ENCODE data around the gene GPRIN3.

Gene GPRIN3

DNA sequence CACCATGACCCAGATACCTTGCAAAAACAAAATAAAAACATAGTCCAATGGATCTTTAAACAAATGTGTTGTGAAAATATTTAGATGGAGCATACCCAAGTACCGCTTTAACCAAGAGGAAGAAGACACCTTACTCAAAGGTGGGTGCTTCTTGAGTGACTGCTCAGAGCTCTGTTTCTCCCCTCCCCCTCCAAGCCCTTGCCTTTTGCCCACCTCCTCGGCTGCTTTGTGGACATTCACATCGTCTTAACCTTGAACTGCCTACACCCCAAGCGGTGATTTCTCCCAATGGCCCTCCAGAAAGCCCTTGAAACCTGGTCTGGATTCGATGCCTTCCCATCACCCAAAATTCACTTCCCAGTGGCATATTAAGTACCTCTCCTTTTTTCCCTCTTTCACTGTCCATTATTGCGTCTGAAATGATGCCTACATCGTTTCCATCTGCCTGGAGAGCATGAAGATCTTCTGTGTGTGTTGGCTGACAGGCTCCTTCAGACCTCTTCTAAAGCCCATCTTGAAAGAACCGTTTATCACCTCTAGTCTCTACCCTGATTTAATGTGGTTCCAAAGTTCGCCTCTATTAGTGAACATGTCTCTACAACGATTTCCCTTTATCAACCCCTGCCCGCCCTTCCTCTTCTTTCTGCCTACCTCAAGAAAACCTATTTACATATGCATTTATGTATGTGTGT, 968 bp downstream of the GPRIN3 start:
- Histone ChIP-seq H3K9me3 (ENCODE audit: low read length) (no peaks in the 10 kb centered on the region), H3K36me3 (ENCODE audit: insufficient read depth, low read length) (no peaks in the 10 kb centered on the region), H3K4me3 (ENCODE audit: low read length) (no peak overlapping the region), H3K4me1 (ENCODE audit: insufficient read depth, low read length) (peaks cover 4% of the 10 kb centered on the region), H3K27me3 (ENCODE audit: insufficient read depth, low read length) (peaks cover 33% of the 10 kb centered on the region), H2AFZ (ENCODE audit: low read depth, low read length) (no peak overlapping the region)

DNA sequence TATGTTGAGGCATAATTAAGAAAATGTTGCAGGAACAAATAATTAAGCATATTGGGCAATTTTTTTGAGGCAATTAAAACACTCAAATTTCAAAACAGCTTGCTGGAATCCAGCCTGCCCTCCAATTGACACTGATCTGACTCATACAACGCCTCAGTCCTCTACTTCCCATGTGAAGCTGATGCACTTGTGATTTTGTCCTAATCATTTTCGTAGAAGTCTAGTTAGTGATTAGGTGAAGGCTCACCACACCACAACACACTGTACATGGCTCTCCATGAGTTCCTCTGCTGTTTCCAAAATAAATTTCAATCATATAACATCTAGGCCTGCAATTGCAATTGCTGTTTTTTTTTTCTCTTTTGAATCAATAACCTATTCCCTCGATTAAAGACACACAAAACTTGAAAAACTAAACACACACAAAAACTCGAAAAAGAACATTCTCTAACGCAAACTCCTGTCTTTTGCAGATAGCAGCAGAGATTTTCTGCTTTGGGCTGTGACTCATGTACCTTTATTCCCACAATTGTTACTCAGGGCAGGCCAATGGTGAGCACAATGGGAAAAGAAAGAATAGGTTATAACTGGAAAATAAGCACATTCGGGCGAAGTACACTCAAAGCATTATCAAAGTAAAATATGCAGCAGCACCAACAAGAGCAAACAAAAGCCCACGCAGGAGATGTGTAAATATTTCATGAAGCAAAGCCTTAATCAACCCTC, 1.7 kb downstream of the GPRIN3 start:
- H3K4me3 ChIP-seq (ENCODE audit: low read length), result no peak overlapping the region

DNA sequence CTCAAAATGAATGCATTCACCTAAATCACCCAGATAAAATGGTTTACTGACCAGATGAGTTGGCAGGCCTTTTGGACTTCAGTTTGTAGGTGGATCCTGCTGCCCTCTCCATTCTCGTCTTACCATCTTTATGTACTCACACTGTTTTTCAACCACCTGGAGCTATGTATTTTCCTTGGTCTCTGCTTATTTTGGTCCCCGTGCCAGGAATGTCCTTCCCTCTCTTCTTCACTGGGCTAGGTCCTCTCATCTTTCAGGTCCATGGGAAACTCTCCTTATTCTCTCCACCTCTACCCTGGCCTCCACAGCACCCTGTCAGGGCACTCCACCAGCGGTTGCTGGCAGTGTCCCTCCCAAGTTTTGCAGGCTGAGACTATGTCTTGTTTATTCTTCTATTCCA, 2.6 kb downstream of the GPRIN3 start:
- no peak overlapping the region for H2AFZ ChIP-seq (ENCODE audit: low read depth, low read length)
- H3K27me3 ChIP-seq (ENCODE audit: insufficient read depth, low read length), result peaks cover 33% of the 10 kb centered on the region
- no peak overlapping the region for H3K4me3 ChIP-seq (ENCODE audit: low read length)
- H3K36me3 ChIP-seq (ENCODE audit: insufficient read depth, low read length), result no peaks in the 10 kb centered on the region
- H3K9me3 ChIP-seq (ENCODE audit: low read length), result no peaks in the 10 kb centered on the region
- peaks cover 4% of the 10 kb centered on the region for H3K4me1 ChIP-seq (ENCODE audit: insufficient read depth, low read length)

More for the DNA sequence above, 1.7 kb downstream of the GPRIN3 start:
- H3K9me3 ChIP-seq (ENCODE audit: low read length), result no peaks in the 10 kb centered on the region
- peaks cover 33% of the 10 kb centered on the region for H3K27me3 ChIP-seq (ENCODE audit: insufficient read depth, low read length)
- no peak overlapping the region for H2AFZ ChIP-seq (ENCODE audit: low read depth, low read length)
- H3K4me1 ChIP-seq (ENCODE audit: insufficient read depth, low read length), result peaks cover 4% of the 10 kb centered on the region
- no peaks in the 10 kb centered on the region for H3K36me3 ChIP-seq (ENCODE audit: insufficient read depth, low read length)

- H3K27me3 ChIP-seq (ENCODE audit: insufficient read depth, low read length), result peaks cover 33% of the 10 kb centered on the region
- no peak overlapping the region for H3K4me3 ChIP-seq (ENCODE audit: low read length)
- peaks cover 4% of the 10 kb centered on the region for H3K4me1 ChIP-seq (ENCODE audit: insufficient read depth, low read length)
- no peak overlapping the region for H2AFZ ChIP-seq (ENCODE audit: low read depth, low read length)
- no peaks in the 10 kb centered on the region for H3K9me3 ChIP-seq (ENCODE audit: low read length)
- no peaks in the 10 kb centered on the region for H3K36me3 ChIP-seq (ENCODE audit: insufficient read depth, low read length)
These were observed 3.7 kb downstream of the GPRIN3 start for GRCh38 chr4:89303814-89304388.

DNA sequence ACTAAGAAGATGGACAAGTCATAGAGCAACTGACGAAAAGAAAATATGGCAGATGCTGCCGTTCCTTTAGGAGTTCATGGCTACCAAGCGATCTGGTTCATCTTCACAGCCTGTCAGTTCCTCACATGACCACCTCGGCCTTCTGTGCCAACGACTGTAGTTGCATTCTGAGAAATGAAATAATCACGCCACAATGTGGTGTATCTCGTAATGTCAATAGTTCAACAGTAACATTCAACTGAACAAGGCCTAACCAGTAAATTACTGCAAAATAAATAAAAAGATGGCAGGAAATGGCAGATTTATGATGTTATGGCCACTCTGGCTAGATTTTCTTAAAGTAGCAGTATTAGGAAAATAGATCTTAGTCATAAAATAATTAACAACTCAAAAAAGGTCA, 4.4 kb downstream of the GPRIN3 start:
- peaks cover 30% of the 10 kb centered on the region for H3K27me3 ChIP-seq (ENCODE audit: insufficient read depth, low read length)
- H3K4me3 ChIP-seq (ENCODE audit: low read length), result no peak overlapping the region
- no peaks in the 10 kb centered on the region for H3K9me3 ChIP-seq (ENCODE audit: low read length)
- H3K4me1 ChIP-seq (ENCODE audit: insufficient read depth, low read length), result peaks cover 3% of the 10 kb centered on the region
- H3K36me3 ChIP-seq (ENCODE audit: insufficient read depth, low read length), result no peaks in the 10 kb centered on the region
- no peak overlapping the region for H2AFZ ChIP-seq (ENCODE audit: low read depth, low read length)

GRCh38 chr4:89301902-89302301, 5.7 kb downstream of the GPRIN3 start:
- Histone ChIP-seq H3K36me3 (ENCODE audit: insufficient read depth, low read length) (no peaks in the 10 kb centered on the region), H2AFZ (ENCODE audit: low read depth, low read length) (no peak overlapping the region), H3K9me3 (ENCODE audit: low read length) (no peaks in the 10 kb centered on the region), H3K4me3 (ENCODE audit: low read length) (no peak overlapping the region), H3K4me1 (ENCODE audit: insufficient read depth, low read length) (no peaks in the 10 kb centered on the region), H3K27me3 (ENCODE audit: insufficient read depth, low read length) (peaks cover 19% of the 10 kb centered on the region)

- no peak overlapping the region for H2AFZ ChIP-seq (ENCODE audit: low read depth, low read length)
- no peaks in the 10 kb centered on the region for H3K4me1 ChIP-seq (ENCODE audit: insufficient read depth, low read length)
- no peak overlapping the region for H3K4me3 ChIP-seq (ENCODE audit: low read length)
- no peaks in the 10 kb centered on the region for H3K9me3 ChIP-seq (ENCODE audit: low read length)
- no peaks in the 10 kb centered on the region for H3K36me3 ChIP-seq (ENCODE audit: insufficient read depth, low read length)
- peaks cover 10% of the 10 kb centered on the region for H3K27me3 ChIP-seq (ENCODE audit: insufficient read depth, low read length)
These were observed 6.6 kb downstream of the GPRIN3 start for GRCh38 chr4:89301003-89301402.

DNA sequence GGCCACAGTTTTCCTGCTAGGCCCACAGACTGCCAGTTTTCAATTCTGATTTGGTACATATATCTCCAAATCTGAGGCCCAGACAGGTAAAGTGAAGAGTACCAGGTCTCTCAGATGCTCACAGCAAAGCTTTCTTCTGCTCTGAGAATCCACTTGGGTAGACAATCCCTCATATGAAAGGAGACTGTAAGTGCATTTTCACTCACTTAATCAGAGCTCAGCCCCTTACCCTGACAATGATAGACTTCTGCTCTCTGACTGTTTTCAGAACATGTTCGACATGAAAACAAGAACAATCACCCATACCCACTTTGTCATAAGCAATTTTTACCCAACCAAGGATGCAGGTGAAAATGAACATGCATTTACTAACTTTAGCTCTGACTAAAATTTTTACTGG, 7.1 kb downstream of the GPRIN3 start:
- Histone ChIP-seq H2AFZ (ENCODE audit: low read depth, low read length) (no peak overlapping the region), H3K27me3 (ENCODE audit: insufficient read depth, low read length) (peaks cover 7% of the 10 kb centered on the region), H3K4me1 (ENCODE audit: insufficient read depth, low read length) (no peaks in the 10 kb centered on the region), H3K9me3 (ENCODE audit: low read length) (no peaks in the 10 kb centered on the region), H3K4me3 (ENCODE audit: low read length) (no peak overlapping the region), H3K36me3 (ENCODE audit: insufficient read depth, low read length) (no peaks in the 10 kb centered on the region)

GRCh38 chr4:89300060-89300459, 7.5 kb downstream of the GPRIN3 start:
- peaks cover 2% of the 10 kb centered on the region for H3K27me3 ChIP-seq (ENCODE audit: insufficient read depth, low read length)
- no peak overlapping the region for H3K4me3 ChIP-seq (ENCODE audit: low read length)
- H3K9me3 ChIP-seq (ENCODE audit: low read length), result no peaks in the 10 kb centered on the region
- no peaks in the 10 kb centered on the region for H3K36me3 ChIP-seq (ENCODE audit: insufficient read depth, low read length)
- no peaks in the 10 kb centered on the region for H3K4me1 ChIP-seq (ENCODE audit: insufficient read depth, low read length)
- no peak overlapping the region for H2AFZ ChIP-seq (ENCODE audit: low read depth, low read length)

DNA sequence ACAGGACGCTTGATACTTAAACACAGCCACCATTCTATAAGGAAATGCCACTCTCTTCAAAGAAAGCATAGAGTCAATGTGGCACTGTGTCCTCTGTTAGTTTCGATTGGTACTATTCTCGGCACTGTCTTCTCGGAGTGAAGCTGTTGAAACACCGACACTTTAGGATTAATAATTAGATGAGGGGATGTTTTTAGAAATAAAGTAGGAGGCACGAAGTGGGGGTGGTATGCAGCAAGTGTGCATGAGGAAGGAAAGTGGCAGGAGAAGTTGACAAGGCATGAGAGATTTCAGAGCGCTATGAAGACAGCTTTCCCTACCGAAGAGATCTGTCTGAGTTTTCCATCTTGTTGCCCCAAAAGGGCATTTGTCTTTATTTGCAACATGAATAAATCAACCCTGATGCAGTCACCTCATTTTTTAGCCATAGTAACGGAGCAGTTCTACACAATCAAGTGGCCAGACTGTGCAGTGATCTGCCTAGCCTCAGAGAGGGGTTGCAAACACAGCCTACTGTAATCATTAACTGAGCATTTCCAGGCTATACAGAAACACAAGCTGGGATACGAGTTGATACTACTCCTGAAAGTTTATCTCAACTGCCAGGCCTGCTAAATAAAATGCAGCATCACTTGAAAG, 8.3 kb downstream of the GPRIN3 start:
- H2AFZ ChIP-seq (ENCODE audit: low read depth, low read length), result no peak overlapping the region
- no peaks in the 10 kb centered on the region for H3K4me1 ChIP-seq (ENCODE audit: insufficient read depth, low read length)
- no peaks in the 10 kb centered on the region for H3K9me3 ChIP-seq (ENCODE audit: low read length)
- H3K4me3 ChIP-seq (ENCODE audit: low read length), result no peak overlapping the region
- no peaks in the 10 kb centered on the region for H3K36me3 ChIP-seq (ENCODE audit: insufficient read depth, low read length)
- no peaks in the 10 kb centered on the region for H3K27me3 ChIP-seq (ENCODE audit: insufficient read depth, low read length)

GRCh38 chr4:89298788-89299152, 8.8 kb downstream of the GPRIN3 start:
- no peaks in the 10 kb centered on the region for H3K27me3 ChIP-seq (ENCODE audit: insufficient read depth, low read length)
- H3K9me3 ChIP-seq (ENCODE audit: low read length), result no peaks in the 10 kb centered on the region
- H3K4me1 ChIP-seq (ENCODE audit: insufficient read depth, low read length), result no peaks in the 10 kb centered on the region
- no peaks in the 10 kb centered on the region for H3K36me3 ChIP-seq (ENCODE audit: insufficient read depth, low read length)
- H3K4me3 ChIP-seq (ENCODE audit: low read length), result no peak overlapping the region
- H2AFZ ChIP-seq (ENCODE audit: low read depth, low read length), result no peak overlapping the region

- no peaks in the 10 kb centered on the region for H3K9me3 ChIP-seq (ENCODE audit: low read length)
- H2AFZ ChIP-seq (ENCODE audit: low read depth, low read length), result no peak overlapping the region
- H3K4me3 ChIP-seq (ENCODE audit: low read length), result no peak overlapping the region
- no peaks in the 10 kb centered on the region for H3K27me3 ChIP-seq (ENCODE audit: insufficient read depth, low read length)
- no peaks in the 10 kb centered on the region for H3K4me1 ChIP-seq (ENCODE audit: insufficient read depth, low read length)
- no peaks in the 10 kb centered on the region for H3K36me3 ChIP-seq (ENCODE audit: insufficient read depth, low read length)
These were observed 9.4 kb downstream of the GPRIN3 start for GRCh38 chr4:89298155-89298554.

DNA sequence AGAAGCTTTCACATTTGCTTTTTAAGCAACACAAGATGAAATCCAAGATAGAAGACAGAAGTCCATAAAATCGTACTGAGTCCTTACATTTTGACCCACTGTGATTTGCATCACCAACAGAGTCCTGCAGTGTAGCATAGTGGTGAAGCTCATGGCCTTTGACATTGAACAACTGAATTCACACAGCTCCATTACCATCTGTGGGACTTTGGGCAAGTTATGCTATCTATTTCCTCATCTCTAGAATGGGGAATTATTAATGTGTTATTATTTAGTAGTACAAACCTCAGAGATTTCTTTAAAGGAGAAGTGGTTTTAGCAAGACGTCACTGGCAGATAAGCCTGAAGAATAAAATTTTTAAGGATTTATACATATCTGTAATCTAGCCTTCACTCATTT, 10.7 kb downstream of the GPRIN3 start:
- Histone ChIP-seq H3K4me3 (ENCODE audit: low read length) (no peak overlapping the region), H3K27me3 (ENCODE audit: insufficient read depth, low read length) (no peaks in the 10 kb centered on the region), H2AFZ (ENCODE audit: low read depth, low read length) (no peak overlapping the region), H3K9me3 (ENCODE audit: low read length) (no peaks in the 10 kb centered on the region), H3K4me1 (ENCODE audit: insufficient read depth, low read length) (no peaks in the 10 kb centered on the region), H3K36me3 (ENCODE audit: insufficient read depth, low read length) (no peaks in the 10 kb centered on the region)
